Islet precursor cell (in vitro differentiated cells): ENCODE data around the gene SNX20.

Experiments
- DNase-seq: peaks from one replicate; pipeline ENCODE4 v3.0.0-alpha.2; 2018

The SNX20 gene

DNA sequence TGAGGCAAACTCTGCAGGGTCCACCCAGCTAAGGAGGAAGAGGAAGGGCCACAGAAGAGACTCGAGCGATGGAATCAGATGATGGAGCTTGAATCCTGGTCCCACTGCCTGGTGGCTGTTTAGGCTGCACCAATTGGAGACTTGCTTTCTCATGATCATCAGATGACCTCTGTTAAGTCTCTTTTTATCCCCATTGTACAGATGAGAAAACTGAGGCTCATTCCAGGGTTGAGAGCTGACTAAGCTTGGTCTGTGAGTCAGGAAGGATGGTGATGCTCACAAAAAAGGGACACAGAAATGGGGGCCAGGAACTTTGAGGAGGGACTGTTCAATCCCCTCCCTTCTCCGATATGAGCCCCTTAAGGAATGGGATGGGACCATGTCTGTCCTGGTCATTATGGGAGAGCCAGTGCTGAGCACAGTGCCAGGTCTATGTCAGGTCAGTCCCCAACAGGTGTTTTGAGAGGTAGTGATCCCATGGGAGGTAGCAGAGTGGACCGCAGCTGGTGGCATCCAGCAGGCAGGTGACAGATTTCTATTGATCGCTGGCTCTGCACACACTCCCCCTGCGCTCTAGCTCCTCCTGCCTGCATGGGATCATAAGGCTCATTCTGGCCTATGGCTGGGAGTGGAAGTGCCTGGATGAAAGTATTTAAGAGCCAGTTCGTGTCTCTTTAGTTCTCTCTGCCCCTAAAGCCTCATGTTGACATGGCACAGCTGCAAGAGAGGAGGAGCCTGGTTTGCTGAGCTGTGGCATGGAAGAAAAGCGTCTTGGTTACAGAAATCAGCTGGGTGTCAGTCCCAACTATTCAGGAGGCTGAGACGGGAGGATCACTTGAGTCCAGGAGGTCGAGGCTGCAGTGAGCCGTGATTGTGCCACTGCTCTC, 27.2 kb downstream of the SNX20 start:
- no peak for DNase-seq

DNA sequence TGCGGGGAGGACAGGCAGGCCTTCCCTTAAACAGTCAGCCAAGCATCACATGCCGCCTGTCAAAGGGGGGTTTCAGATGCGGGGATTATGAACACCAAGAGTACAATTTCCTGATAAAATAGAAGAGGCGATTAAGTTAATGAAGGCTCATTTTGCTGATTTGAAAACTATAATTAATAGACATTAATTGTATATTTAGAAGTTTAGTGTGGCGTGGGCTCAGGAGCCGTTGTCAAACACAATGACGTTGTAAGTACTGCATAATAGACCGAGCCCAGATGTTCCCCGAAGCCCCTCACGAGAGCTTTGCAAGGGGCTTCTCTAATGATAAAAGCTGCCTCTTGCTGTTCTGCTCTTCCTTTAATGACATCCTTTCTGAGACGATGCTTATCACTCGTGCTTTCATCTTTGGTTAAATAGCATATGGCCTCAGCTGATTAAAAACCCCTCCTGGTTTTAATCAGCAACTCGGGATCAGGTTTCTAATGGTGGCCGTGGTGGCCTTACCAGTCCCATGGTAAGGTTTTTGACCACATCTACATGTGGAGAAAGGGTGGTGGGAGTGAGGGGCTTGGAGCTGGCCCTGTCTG, 28.2 kb downstream of the SNX20 start:
- no peak for DNase-seq

DNA sequence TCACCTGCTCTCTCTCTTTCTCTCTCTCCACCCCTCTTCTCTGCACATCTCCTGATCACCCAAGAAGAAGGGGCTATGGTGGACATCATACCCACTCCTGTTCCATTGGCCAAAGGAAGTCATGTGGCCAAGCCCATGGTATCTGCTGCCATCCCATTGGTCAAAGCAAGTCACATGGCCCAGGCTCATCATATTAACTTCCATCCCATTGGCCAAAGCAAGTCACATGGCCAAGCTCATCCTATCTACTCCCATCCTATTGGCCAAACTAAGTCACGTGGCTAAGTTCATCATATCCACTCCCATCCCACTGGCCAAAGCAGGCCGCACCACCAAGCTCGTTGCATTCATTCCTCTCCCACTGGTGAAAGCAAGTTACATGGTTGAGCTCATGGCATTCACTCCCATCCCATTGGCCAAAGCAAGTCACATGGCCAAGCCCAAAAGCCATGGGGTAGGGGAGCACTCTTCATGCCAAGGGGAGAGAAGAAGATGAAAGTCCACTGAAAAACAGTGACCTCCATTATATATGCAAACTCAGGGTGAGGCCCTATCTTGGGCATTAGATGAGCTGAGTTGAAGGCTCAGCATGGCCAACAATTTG, 29.2 kb downstream of the SNX20 start:
- no peak for DNase-seq

DNA sequence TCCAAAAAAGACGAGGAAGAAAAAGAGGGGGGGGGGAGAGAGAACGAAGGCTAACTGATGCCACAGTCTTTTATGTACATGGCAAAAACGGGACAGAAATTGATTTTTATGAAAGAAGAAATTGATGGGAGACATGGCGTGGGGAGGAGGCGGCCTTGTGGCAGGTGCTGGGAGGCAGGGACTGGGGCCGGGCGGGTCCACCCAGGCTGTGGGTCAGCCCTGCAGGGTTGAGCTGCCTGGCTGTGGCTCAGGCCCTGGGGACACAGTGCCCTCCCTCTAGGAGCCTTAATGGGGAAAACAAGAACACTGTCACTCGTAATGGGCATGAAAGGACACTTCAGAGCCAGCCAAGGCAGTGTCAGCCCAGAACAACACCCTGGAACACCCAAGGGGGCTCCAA, 34.8 kb downstream of the SNX20 start:
- no peak for DNase-seq

DNA sequence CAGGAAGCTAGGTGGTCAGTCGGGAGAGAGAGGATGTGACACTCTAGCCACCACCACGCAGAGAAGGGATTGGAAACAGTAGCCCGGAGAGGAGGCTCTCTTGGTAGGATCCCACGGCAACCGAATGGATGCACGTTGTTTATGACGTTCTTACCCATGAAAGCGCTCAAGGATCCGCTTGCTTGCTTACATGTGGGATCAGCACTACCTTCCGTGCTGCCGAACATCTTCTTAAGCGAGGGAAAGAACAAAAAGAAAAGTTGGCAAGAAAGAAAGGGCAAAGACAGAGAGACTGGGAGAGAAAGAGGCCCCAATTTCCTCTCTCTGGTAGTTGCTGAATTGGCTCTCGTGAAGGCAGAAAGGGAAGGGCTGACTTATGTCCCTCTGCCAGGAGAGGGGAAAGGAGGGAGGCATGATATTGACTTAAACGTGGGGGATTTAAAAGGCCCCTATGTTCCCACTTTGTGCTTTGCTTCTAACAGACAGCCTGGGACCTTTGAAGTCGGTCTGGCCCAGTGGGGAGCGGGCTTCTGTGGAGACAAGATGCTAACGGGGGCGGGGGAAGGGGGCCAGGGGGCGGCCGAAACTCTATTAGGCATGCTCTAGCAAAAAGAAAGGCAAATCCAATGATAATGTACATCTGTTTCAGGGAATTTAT, 35.4 kb downstream of the SNX20 start:
- no peak for DNase-seq

DNA sequence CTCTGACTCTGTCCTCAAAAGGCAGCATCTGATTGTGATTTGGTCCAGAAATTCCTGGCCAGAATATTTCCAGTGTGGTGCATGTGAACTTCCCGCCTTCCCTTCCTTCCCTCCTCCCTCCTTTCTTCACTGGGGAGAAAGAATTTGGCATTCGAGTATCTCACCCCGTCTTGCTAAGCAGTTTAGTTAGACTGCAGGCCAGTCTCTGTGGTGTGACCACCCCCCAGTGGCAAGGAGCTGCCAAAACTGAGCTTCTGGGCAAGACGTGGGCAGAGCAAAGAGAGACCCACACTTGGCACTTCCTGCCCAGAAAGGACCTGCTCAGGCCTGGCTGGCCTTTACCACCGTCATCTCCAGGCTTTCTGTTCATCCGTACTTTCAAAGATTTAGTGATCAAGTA, 36.4 kb downstream of the SNX20 start:
- DNase-seq = no peak

DNA sequence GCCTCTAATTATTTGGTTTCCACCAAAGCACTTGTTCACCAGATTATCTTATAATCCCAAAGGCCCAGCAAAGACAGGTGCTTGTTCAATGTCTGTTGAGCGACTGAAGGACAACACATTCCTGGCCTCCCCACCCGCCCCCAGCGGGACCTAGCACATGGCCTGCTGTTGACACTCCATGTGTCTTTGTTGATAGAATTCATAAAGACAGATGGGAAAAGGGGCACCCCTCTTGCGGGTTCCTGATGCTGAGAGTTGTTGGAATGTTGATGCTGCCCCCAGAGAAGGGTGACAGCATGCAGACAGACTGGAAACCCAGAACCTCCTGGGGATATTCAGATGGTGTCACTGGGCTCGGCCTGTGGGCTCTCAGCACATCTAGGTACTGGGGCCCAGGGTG, 36.9 kb downstream of the SNX20 start:
- DNase-seq = no peak

DNA sequence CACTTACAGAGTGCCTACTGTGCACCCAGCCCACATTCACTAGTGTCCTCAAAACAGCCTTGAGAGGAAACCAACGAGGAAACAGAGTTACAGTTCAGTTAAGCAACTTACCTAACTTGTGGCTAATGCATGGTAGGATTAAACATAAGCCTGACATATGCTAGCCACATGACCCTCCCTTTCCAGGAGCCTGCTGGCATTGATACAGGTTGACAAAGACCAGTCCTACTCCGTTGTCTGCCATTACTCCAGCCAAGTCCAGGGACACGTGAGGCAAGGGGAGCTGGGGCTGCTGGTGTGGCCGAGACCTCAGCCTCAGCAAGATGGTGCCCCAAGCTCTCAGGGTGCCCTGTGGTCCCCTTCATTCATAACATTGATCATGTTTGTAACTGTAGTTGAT, 37.9 kb downstream of the SNX20 start:
- no peak for DNase-seq

DNA sequence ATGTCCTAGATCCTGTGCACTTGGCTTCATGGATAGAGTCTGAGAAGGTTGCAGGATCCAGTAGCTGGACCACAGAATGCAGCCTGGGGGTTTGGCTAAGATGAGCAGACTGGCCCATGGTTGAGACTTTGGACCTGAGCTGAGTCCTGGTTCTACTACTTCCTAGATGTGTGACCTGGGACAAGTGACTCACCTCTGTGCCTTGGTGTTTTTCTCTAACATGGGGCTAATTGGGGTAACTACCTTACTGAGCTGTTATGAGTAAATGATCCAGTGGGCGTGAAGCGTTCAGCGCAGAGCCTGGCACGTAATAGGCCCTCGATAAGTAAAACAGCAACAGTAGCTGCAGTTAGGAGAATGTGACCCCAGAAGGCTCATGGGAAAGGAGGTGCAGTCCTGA, 38.8 kb downstream of the SNX20 start:
- no peak for DNase-seq

DNA sequence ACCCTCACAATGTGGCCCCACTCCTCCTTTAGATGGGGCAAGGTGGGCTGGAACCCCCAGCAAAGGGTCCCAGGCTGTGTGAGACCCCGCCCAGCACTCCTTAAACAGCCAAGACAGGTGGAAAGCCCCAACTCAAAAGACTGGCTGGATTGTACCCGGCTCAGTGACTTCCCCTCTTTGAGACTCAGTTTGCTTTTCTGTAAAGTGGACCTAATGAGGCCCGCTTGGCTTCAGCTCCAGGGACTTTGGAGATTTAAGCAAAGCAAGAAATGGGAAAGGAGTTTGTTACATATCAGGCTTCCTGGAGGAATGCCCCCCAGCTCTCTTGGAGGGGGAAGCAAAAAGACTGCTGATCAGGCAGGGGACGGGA, 39.3 kb downstream of the SNX20 start:
- no peak for DNase-seq

DNA sequence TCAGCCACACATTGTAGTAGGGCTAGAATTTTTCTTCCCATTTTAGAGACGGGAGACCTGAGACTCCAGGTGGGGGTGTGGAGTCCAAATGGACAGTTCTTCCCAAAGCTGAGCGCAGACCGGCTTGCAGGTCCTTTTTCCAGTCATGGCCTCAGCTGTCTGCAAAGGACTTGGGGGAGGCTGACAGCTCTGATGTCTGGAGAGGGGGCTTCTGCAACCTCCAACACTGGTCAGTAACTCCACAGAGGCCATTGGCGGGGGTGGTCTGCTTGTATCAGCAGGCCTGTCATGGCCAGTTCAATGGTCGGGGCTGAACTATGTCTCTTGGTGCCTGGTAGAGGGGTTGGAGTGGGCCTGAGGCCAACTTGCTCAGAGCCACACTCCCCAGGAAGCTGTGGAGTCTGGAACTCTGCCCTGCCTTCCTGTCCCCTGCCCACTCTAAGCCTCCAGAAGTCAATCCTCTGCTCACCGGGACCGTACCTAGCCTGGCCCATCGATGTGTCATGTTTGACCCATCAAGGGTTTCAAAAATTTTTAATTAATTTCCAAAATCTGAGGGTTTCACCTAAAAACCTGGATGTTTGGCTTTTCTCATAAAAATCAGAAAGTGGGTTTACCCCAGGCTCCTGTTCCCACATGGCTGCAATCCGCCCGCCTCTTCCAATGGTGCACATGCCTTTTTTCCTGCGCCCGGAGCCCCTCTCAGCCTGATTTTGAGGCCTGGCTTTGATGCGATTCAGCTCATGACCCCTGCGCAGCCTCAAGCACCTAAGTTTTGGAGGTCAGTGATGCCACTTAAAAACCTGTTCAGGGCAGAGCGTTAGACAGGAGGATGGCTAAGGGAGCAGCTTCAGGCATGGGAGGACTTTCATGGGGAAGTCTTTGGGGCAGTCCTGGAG, 39.9 kb downstream of the SNX20 start:
- DNase-seq = no peak

DNA sequence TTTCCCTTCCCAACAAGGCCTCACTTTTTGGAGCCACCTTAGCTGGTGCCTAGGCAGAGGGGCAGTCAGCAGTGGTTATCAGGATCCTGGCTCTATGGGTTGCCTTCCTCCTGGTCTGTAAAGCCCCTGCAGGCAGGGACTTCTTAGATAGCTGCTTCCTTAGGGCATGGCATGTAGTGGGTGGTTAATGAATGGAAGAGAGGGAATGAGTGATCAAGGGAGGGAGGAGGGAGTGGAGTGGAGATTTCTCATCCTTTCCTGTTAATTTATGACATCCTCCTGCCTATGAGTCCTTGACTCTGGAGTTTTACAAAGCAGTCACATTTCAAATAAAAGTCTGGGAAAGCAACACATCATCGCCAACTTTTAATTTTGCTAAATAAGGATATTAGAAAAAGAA, 40.7 kb downstream of the SNX20 start:
- no peak for DNase-seq

DNA sequence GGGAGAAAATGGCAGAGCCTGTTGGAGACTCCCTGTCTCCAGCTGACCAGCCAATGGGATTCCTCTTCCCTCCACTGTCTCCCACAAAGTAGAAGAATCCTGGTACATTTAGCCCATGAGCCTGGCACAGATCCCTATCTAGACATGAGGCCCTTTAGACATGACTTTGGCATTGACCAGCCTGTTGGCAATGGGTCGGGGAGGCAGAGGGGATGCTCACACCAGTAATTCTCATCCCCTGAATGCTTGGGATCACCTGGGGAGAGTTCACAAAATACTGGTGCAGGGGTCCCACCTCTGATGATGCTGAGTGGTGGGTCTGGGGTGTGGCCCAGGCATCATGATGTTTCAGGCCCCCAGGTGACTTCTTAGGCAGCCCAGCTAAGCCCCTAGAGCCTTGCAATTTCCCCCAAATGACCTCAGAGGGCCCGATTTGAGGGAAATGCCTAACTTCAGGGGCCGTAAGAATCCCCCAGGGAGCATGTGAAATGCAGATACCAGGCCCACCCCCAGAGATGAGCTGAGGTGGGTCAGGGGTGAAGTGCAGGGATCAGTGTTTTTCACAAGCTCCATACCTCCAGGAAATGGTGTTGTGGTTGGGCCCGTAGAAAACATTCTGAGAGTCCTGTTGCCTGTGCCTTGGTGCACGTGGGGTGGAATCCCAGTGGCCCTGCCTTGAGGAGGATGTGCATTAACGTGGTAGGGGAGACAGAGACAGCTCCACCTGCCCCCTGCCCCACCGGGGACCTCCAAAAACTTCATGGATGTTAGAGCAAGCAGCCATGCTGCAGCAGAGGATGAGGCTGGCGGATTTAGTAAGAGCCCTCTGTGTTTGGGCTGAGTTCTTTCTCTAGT, 42.1 kb downstream of the SNX20 start:
- DNase-seq = no peak

DNA sequence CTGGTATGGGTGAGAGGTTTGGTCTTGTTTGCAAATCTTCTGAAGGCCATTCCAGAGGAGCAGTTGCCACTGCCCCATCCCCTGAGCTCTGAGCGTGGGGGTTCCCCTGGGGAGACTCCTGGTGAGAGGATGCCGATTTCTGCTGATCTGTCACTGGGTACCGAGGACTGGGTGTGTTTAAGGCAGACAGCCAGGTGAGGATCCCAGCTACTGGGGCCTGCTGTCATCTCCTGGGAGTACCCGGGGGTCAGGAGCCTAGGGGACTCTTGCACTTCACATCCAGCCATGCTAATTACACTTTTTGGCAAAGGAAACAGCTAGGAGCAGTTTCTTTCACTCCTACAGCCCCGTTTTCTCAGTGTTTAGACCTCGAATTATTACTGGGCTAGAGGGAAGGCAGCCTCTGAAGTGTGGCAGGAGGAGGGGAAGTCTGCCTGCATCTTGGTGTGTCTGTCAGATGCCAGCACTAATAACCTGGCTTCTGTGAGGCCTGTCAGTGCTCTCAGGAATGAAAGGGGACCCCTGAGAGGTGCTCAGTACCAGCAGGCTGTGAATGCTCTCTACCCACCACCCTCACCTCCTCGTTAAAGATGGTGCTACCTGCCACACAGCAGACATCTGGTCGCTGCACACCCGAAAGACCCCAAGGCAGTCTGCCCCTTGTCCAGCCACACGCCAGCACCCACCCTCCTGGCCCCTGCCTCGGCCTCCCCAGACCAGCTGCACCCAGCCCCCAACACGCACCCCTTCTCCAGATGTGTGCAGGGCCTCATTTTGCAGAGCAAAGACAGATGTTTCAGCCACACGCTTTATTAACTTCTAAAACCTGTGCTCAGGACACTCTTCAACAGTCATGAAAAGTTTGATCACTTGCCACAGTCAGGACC, 43.2 kb downstream of the SNX20 start:
- no peak for DNase-seq

DNA sequence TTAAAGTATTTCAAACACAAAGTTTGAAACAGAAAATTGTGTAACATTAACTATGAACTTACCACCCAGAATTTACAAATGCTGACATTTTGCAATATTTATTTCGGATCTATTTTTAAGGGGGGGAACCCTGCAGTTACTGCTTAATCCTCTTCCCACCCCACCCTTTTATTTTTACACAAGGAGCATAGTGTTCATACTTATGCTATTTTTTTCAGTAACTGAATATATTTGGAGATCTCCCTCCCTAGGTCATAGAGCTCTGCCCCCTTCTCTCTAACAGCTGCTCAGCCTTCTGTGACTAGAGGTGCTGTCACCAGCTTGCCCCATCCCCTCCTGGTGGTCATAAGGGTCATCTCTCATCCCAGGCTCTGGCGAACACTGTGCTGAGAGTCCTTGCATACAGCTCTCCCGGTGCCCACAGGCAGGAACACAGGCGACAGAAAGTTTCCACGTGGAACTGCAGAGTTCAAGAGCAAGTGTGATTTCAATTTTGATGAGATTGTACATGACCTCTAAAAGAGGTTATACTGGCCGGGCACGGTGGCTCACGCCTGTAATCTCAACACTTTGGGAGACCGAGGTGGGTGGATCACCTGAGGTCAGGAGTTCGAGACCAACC, 44.2 kb downstream of the SNX20 start:
- DNase-seq = no peak

DNA sequence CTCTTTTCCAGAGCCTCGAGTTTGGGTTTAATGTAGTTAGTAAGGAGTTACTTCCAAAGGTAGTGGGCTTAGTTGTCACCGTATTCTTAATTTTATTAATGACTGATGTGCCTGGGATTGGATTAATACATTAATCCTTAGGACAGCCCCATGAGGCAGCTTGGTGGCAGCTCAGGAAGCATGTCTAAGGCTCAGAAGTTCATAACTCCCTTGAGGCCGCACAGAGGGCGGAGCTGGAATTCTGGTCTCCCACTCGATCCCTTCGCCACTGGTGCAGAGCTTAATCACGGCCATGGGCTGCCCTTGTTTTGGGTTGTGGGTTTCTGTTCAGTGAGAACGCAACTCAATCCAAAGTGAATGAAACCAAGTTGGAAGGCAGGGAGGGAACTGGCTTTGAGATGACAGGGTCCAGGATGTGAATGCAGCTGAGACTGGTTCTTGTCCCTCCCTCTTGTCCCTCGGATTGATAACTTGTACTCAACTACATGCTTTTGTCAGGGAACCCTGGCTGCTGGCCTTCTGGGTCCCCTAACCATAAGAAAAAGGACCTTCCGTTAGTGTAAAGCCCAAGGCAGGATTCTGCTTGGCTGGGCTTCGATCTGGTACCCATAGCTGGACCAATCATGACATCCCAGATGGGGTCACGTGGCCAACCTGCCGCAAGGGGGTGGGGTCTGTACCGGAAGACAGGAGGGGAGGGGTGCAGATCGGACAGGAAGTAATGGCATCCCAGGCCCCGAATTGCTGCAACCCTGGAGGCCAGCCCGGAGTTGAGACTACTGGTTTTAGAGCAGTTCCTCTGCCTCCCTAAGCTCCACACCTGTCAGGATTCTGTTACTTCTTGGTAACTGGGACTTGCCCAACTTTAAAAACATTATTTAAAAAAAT, 45.4 kb downstream of the SNX20 start:
- DNase-seq = no peak

DNA sequence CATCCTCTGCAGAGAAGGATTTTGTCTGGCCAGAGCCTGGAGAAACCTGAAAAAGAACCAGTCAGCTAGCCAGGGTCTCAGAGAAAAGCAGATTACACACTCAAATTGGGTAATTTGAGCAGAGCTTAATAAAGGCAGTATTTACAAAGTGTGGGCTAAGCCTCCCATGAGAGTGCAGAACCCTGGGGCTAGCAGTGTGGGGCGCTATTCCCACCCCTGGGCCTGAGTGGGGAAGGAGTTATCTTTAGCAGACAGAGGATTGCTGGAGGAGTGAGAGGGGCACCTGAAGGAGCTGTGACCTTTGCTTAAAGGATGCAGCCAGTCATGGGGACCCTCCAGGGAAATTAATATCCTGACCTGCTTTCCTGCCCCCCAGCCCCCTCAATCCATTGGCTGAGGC, 46.2 kb downstream of the SNX20 start:
- no peak for DNase-seq

DNA sequence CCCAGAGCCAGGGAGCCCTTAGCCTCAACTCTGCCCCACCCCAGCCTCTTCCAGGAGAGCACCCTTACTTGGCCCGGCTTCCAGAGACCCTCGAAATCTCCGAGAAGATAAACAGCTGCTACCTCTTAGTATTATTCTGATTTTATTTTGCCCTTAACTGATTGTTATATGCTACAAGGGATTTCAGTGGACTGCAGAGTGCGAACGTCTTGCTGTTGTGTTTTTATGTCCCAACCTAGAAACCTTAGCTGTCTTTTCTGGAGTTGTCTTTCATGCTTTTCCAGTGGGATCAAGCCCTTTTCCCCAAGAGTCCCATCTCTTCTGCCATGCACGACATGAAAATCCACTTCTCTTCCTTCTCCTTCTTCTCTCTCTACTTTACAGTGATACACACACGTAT, 47.0 kb downstream of the SNX20 start:
- DNase-seq = no peak
